HG03135 (cell line): Measurements from ENCODE around the gene DBT.
"Not testable (repeated sequence)": the region's sequence is repeated elsewhere in the genome, so short reads cannot be mapped to it uniquely, and the experiment has no call there.

Experiments used
- ATAC-seq: cut with Tn5 transposase; IDR thresholded peaks from one replicate; pipeline ENCODE4 v1.9.1; 2021; ENCODE audit warnings: mild to moderate bottlenecking, moderate library complexity; ENCODE audit not compliant: unreplicated experiment

The DBT gene

GRCh38 chr1:100249537-100250257 lies at the start of gene DBT:
DBT (minus strand) TSS chr1:100249834; CDS start chr1:100249820, 14 bp downstream.
- ATAC-seq, result peak; percentile 100

GRCh38 chr1:100298512-100298911 lies 48.9 kb upstream of the DBT start:
- ATAC-seq, result no peak

GRCh38 chr1:100296997-100297396 lies 47.4 kb upstream of the DBT start:
- ATAC-seq, result not testable (repeated sequence)

GRCh38 chr1:100296140-100296539 lies 46.5 kb upstream of the DBT start:
- no peak for ATAC-seq

GRCh38 chr1:100292711-100293110 lies 43.1 kb upstream of the DBT start:
- no peak for ATAC-seq

- no peak for ATAC-seq
Measured at GRCh38 chr1:100290291-100290690, 40.7 kb upstream of the DBT start.

GRCh38 chr1:100287162-100287561 lies 37.5 kb upstream of the DBT start:
- ATAC-seq, result no peak

- ATAC-seq, result no peak
Measured at GRCh38 chr1:100284591-100284990, 35.0 kb upstream of the DBT start.

GRCh38 chr1:100279954-100280682 lies 30.5 kb upstream of the DBT start:
- ATAC-seq, result no peak

- ATAC-seq, result no peak
Measured at GRCh38 chr1:100279358-100279923, 29.8 kb upstream of the DBT start.

GRCh38 chr1:100277866-100278265 lies 28.2 kb upstream of the DBT start:
- ATAC-seq, result no peak

- ATAC-seq, result no peak
Measured at GRCh38 chr1:100268202-100268601, 18.6 kb upstream of the DBT start.

GRCh38 chr1:100267284-100267683 lies 17.6 kb upstream of the DBT start:
- ATAC-seq, result no peak

GRCh38 chr1:100266741-100267140 lies 17.1 kb upstream of the DBT start:
- ATAC-seq, result peak; percentile 23

- peak; percentile 95 for ATAC-seq
Measured at GRCh38 chr1:100265931-100266740, 16.5 kb upstream of the DBT start, which contains the start of gene RTCA. RTCA (plus strand) TSS chr1:100266216; CDS start chr1:100266376, 160 bp downstream.

GRCh38 chr1:100265562-100265930 lies 15.9 kb upstream of the DBT start:
- peak; percentile 34 for ATAC-seq

- not testable (repeated sequence) for ATAC-seq
Measured at GRCh38 chr1:100264081-100264480, 14.4 kb upstream of the DBT start.

GRCh38 chr1:100261686-100262085 lies 12.1 kb upstream of the DBT start:
- no peak for ATAC-seq

- ATAC-seq, result not testable (repeated sequence)
Measured at GRCh38 chr1:100258427-100258826, 8.8 kb upstream of the DBT start.

GRCh38 chr1:100256273-100256672 lies 6.6 kb upstream of the DBT start:
- ATAC-seq, result not testable (repeated sequence)

- no peak for ATAC-seq
Measured at GRCh38 chr1:100253552-100253951, 3.9 kb upstream of the DBT start.
